ENCODE measurements around the gene GPC5.
"Not testable (repeated sequence)": the region's sequence is repeated elsewhere in the genome, so short reads cannot be mapped to it uniquely, and the experiment has no call there.

Gene GPC5

DNA sequence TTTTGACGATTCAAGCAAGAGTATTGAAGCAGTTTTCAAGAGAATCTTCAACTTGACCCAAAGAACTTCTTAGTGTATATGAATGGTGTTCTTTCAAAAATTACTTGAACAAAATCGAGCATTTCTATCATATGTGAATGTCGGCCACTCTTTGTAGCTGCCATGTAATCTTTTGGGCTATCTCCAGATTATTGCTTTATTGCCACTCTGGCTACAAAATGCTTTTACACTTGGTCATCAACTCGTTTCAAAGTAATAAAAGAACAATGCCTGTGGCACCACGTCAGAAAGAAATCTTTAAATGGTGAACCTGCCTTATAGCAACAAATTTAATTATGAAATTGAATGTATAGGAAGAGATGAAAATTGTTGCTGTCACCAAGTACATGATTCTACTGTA is 834.5 kb downstream of the GPC5 start:
- Histone ChIP-seq H3K4me1 (no peaks in the 10 kb centered on the region), H3K9ac (no peak overlapping the region), H3K27me3 (no peaks in the 10 kb centered on the region), H3K27ac (no peak overlapping the region), H3K4me2 (no peak overlapping the region), H3K4me3 (no peak overlapping the region), H4K20me1 (no peaks in the 10 kb centered on the region), H3K9me3 (no peaks in the 10 kb centered on the region), H3K36me3 (no peaks in the 10 kb centered on the region)
- no peak for TF ChIP-seq Cebpa-rat (IDR thresholded peaks at IDR 0.05)

DNA sequence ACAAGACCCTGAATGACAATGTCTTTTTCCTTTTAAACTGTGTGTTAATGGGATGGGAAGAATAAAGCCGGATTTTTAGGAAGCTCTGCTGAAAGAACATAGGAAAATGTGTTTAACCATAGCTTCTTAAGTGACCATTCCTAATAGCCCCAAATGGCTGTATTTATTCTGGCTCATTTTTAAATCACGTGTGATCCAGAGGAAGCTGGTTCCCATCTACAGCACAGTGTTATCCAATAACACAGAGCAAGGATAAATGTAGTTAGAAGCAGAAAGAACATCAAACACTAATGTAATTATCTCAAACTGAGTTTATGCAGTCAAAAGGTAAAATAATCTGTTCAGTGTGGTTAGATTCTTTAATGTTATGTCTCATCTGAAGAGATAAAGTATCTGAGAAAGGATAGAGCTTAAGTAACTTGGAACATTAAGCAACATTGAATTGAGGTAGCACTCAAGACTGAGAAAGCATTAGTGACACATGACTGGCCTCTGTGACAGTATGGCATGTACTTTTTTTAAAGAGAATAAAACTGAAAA is 853.3 kb downstream of the GPC5 start:
- TF ChIP-seq Cebpa-rat (IDR thresholded peaks at IDR 0.05): no peak
- no peak overlapping the region for H3K27ac ChIP-seq
- no peaks in the 10 kb centered on the region for H3K27me3 ChIP-seq
- no peaks in the 10 kb centered on the region for H3K9me3 ChIP-seq
- H3K4me2 ChIP-seq: no peak overlapping the region
- H3K4me3 ChIP-seq: no peak overlapping the region
- no peak overlapping the region for H3K9ac ChIP-seq
- H3K36me3 ChIP-seq: no peaks in the 10 kb centered on the region
- no peaks in the 10 kb centered on the region for H3K4me1 ChIP-seq
- H4K20me1 ChIP-seq: no peaks in the 10 kb centered on the region

DNA sequence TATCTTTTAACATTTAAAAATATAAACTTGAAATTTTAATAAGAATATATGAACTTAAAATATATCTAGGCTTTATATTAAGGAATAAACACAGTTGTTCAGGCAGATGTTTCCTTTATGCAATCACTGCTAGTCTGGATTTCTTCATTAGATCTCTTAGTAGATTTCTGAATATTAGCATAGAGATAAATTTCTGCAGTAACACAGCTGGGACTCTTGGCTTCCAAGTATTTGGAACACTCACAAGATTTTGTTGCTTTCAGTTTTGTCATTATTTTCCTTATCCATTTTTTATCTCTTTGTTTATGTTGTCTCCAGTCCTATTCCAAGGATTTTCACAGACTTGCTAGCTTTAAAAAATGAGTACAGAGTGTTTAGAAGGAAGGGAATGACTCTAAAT is 857.1 kb downstream of the GPC5 start:
- Histone ChIP-seq H3K36me3 (no peaks in the 10 kb centered on the region), H3K9me3 (no peaks in the 10 kb centered on the region), H3K4me2 (no peak overlapping the region), H3K4me3 (no peak overlapping the region), H3K27ac (no peak overlapping the region), H4K20me1 (no peaks in the 10 kb centered on the region), H3K4me1 (peaks cover 16% of the 10 kb centered on the region), H3K27me3 (no peaks in the 10 kb centered on the region), H3K9ac (no peak overlapping the region)
- TF ChIP-seq Cebpa-rat (IDR thresholded peaks at IDR 0.05): no peak

DNA sequence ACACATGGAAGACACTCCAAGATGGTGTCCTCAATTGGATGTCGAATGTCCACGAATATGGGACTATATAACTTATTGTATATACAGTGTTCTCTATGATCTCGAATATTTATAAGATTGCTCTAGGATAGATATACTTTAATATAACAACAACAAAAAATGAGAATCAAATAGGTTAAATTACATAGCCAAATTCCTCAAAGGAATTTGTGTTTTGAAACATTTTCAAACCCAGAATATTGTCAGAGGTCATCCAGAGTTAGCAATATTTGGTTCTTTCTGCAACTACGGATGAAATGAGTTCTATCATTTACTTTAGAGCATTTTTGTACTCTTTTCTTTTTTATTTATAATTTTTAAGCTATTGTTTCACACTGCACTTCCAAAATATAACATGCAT is 857.8 kb downstream of the GPC5 start:
- Histone ChIP-seq H3K9me3 (no peaks in the 10 kb centered on the region), H3K4me2 (no peak overlapping the region), H3K4me3 (no peak overlapping the region), H3K36me3 (no peaks in the 10 kb centered on the region), H3K27ac (no peak overlapping the region), H4K20me1 (no peaks in the 10 kb centered on the region), H3K9ac (no peak overlapping the region), H3K4me1 (peaks cover 20% of the 10 kb centered on the region), H3K27me3 (no peaks in the 10 kb centered on the region)
- no peak for TF ChIP-seq Cebpa-rat (IDR thresholded peaks at IDR 0.05)

DNA sequence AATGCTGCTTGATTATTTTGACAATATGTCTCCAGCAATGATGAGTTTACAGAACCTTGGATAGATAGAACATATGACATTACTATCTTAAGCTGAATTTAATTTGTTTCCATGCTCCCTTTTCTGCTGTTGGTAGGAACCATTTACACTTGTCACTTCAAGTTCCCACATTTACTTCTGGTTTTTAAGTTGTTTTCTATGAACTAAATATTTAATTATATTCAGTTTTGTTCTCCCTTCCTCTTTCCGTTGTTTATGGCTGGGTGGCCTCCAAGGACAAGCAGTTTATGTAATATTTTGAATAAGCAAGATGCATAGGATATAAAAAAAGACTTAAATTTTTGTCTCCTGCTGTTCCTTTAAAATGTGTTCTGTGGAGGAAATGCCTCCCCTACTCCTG is 860.6 kb downstream of the GPC5 start:
- no peaks in the 10 kb centered on the region for H3K27me3 ChIP-seq
- no peak overlapping the region for H3K27ac ChIP-seq
- no peak overlapping the region for H3K4me3 ChIP-seq
- no peaks in the 10 kb centered on the region for H4K20me1 ChIP-seq
- no peak overlapping the region for H3K4me2 ChIP-seq
- H3K9ac ChIP-seq: no peak overlapping the region
- H3K9me3 ChIP-seq: no peaks in the 10 kb centered on the region
- no peak for TF ChIP-seq Cebpa-rat (IDR thresholded peaks at IDR 0.05)
- H3K36me3 ChIP-seq: no peaks in the 10 kb centered on the region
- peaks cover 20% of the 10 kb centered on the region for H3K4me1 ChIP-seq

DNA sequence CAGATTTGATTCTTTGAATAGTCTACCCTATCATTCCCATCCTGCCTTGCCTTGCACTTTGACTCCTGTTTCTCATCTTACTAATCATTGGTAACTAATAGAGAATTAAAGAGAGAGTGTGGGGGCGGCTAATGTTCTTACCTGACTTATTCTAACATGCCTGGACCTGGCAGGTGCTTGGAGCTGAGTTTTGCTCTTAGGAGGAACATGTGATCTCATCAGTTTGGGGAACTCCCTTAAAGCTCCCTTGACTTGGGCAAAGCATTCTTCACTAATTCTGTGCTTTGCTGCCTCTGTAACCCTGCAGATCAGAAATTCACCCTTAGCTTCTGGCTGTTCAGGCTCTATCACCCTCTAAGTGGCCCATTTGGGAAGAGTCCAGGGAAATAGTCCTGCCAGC is 861.1 kb downstream of the GPC5 start:
- H3K36me3 ChIP-seq: no peaks in the 10 kb centered on the region
- H3K4me2 ChIP-seq: peak overlapping the region; percentile 65
- H3K9ac ChIP-seq: no peak overlapping the region
- no peaks in the 10 kb centered on the region for H3K27me3 ChIP-seq
- H3K9me3 ChIP-seq: no peaks in the 10 kb centered on the region
- H3K4me3 ChIP-seq: no peak overlapping the region
- no peak for TF ChIP-seq Cebpa-rat (IDR thresholded peaks at IDR 0.05)
- H4K20me1 ChIP-seq: no peaks in the 10 kb centered on the region
- H3K4me1 ChIP-seq: peaks cover 20% of the 10 kb centered on the region
- H3K27ac ChIP-seq: no peak overlapping the region

DNA sequence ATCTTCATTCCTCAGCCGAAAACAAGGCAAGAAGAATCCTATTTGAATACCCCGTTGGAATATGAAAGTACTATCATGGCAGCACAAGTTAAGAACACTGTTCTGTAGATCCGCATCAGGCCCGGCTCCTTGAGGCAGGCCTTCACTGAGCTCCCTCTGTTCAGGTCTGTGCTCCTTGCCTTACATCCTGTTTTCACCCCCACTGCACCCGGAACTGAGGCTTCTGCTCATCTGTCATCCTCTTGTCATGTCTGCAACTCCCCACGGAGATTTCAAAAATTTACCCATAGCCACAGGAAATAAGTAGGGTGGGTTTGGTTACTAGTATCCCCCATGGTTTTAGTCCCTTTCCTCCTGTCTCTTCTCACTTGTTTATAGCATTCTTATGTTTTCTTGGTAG is 861.9 kb downstream of the GPC5 start:
- H3K27ac ChIP-seq: no peak overlapping the region

DNA sequence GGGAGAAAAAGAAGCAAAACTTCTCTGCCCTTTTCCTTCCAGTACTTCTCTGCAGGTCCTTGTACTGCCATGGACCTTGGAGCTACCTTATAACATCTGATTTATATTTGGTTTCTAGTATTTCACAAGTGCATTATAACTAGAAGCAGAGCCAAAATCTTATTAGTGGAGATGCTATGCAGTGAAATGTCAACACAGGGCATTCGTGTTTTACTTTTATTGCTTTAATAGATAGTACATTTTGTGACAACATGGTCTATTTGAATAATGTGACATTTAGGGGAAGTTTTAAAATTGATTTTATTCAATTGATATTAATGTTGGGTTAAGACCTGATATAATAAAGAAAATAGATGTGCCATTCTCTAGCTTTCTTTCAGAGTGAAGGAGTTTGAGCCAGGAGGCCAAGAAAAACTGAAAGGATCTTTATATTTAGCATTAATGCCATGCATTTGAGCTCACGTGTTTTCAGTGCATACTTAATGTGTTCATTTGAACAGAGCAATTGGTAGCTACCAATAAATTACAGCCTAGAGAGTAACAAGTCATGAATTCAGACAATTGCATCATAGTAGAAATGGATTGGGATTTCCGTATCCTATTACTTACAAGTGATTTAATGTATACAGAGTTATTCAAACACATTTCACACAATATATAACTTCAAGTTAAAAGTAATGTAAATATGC is 863.8 kb downstream of the GPC5 start:
- Histone ChIP-seq H3K4me2 (no peak overlapping the region), H3K27me3 (no peaks in the 10 kb centered on the region), H3K9me3 (no peaks in the 10 kb centered on the region), H3K4me1 (peaks cover 20% of the 10 kb centered on the region), H4K20me1 (no peaks in the 10 kb centered on the region), H3K27ac (no peak overlapping the region), H3K36me3 (no peaks in the 10 kb centered on the region), H3K4me3 (no peak overlapping the region), H3K9ac (no peak overlapping the region)
- TF ChIP-seq Cebpa-rat (IDR thresholded peaks at IDR 0.05): no peak

More for the DNA sequence above, 861.9 kb downstream of the GPC5 start:
- H3K4me3 ChIP-seq: no peak overlapping the region; the same call in 1 of the 2 replicates
- peaks cover 20% of the 10 kb centered on the region for H3K4me1 ChIP-seq
- H3K9me3 ChIP-seq: no peaks in the 10 kb centered on the region
- TF ChIP-seq Cebpa-rat (IDR thresholded peaks at IDR 0.05): no peak
- H4K20me1 ChIP-seq: no peaks in the 10 kb centered on the region
- H3K9ac ChIP-seq: no peak overlapping the region
- peak overlapping the region; percentile 65 for H3K4me2 ChIP-seq
- H3K36me3 ChIP-seq: no peaks in the 10 kb centered on the region
- no peaks in the 10 kb centered on the region for H3K27me3 ChIP-seq

DNA sequence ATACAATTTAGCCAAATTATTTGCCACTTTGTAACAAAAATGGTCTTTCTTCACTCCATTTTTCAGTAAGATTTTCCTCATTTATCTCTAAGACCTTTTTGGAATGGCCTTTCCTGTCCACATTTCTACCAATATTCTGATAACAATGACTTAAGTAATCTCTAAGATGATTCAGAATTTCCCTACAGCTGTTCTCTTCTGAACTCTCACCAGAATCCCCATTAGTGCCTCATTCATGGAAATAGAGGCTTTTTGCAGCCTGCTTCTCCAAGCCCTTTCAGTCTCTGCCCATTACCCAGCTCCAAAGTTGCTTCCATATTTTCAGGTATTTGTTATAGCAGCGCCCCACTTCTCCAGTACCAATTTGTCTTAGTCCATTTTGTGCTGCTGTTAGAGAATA is 867.0 kb downstream of the GPC5 start:
- H3K4me1 ChIP-seq: peaks cover 5% of the 10 kb centered on the region
- no peak for TF ChIP-seq Cebpa-rat (IDR thresholded peaks at IDR 0.05)
- H3K36me3 ChIP-seq: no peaks in the 10 kb centered on the region
- no peaks in the 10 kb centered on the region for H4K20me1 ChIP-seq
- H3K27ac ChIP-seq: no peak overlapping the region
- no peaks in the 10 kb centered on the region for H3K9me3 ChIP-seq
- no peak overlapping the region for H3K4me3 ChIP-seq
- H3K9ac ChIP-seq: no peak overlapping the region
- H3K27me3 ChIP-seq: no peaks in the 10 kb centered on the region
- no peak overlapping the region for H3K4me2 ChIP-seq

DNA sequence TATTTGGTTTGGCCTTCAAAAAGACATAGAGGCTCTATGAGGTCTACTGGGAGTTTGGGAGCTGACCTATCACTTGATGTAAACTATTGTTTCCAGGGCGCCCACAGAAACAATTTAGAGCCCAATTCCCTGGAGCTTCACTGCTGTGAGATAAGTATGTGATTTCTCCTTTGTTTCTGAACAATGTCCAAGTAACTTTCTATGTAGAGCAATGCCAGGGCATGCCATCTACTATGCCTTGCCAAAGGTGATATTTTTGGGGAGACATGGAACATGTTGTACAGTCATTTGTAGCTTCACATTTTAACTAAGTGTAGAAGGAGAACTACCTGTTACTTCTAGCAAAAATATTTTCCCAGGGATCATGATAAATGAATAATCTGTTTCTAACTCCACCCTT is 872.6 kb downstream of the GPC5 start:
- no peaks in the 10 kb centered on the region for H4K20me1 ChIP-seq
- H3K27ac ChIP-seq: no peak overlapping the region
- no peaks in the 10 kb centered on the region for H3K36me3 ChIP-seq
- no peak for TF ChIP-seq Cebpa-rat (IDR thresholded peaks at IDR 0.05)
- H3K9me3 ChIP-seq: no peaks in the 10 kb centered on the region
- H3K4me2 ChIP-seq: no peak overlapping the region
- H3K4me1 ChIP-seq: no peaks in the 10 kb centered on the region
- H3K9ac ChIP-seq: no peak overlapping the region
- H3K4me3 ChIP-seq: no peak overlapping the region
- no peaks in the 10 kb centered on the region for H3K27me3 ChIP-seq

DNA sequence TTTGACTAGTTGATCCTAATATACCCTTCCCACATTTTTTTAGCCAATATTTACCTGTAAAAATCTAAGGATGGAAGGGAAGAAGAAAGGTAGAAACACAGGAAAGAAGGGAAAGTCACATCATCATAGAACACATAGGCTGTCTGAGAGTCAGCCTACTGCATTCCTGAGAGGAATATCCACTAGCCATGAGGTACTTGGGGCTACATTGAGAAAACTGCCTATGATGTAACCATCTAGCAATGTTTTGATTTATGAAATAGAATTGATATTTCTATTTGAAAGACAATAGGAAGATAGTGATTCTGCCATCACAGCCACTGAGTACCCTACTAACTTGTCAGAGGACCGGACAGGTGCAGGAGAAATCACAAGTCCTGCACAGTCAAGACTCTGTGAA is 873.8 kb downstream of the GPC5 start:
- Histone ChIP-seq H3K27me3 (no peaks in the 10 kb centered on the region), H3K9ac (no peak overlapping the region), H3K4me2 (no peak overlapping the region), H3K9me3 (no peaks in the 10 kb centered on the region), H3K4me1 (no peaks in the 10 kb centered on the region), H3K27ac (no peak overlapping the region), H3K4me3 (no peak overlapping the region), H3K36me3 (no peaks in the 10 kb centered on the region), H4K20me1 (no peaks in the 10 kb centered on the region)
- no peak for TF ChIP-seq Cebpa-rat (IDR thresholded peaks at IDR 0.05)

DNA sequence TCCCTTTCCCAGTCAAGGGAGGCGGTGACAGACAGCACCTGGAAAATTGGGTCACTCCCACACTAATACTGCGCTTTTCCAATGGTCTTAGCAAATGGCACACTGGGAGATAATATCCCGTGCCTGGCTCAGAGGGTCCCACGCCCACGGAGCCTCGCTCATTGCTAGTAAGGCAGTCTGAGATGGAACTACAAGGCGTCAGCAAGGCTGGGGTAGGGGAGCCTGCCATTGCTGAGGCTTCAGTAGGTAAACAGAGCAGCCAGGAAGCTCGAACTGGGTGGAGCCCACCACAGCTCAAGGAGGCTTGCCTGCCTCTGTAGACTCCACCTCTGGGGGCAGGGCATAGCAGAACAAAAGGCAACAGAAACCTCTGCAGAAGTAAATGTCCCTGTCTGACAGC is 882.6 kb downstream of the GPC5 start:
- H3K4me3 ChIP-seq, H3K4me2 ChIP-seq, H3K9me3 ChIP-seq, H3K27me3 ChIP-seq, H3K4me1 ChIP-seq, H3K27ac ChIP-seq, H3K9ac ChIP-seq, H3K36me3 ChIP-seq, H4K20me1 ChIP-seq: not testable (repeated sequence)

DNA sequence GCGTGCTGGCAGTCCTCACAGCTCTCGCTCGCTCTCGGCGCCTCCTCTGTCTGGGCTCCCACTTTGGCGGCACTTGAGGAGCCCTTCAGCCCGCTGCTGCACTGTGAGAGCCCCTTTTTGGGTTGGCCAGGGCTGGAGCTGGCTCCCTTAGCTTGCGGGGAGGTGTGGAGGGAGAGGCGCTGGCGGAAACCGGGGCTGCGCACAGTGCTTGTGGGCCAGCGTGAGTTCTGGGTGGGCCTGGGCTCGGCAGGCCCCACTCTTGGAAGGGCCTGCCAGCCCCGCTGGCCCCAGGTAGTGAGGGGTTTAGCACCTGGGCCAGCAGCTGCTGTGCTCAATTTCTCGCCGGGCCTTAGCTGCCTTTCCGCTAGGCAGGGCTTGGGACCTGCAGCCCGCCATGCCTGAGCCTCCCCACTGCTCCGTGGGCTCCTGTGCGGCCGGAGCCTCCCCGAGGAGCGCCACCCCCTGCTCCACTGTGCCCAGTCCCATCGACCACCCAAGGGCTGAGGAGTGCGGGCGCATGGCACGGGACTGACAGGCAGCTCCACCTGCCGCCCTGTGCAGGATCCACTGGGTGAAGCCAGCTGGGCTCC is 892.4 kb downstream of the GPC5 start:
- not testable (repeated sequence) for H3K4me2 ChIP-seq, H4K20me1 ChIP-seq, H3K36me3 ChIP-seq, H3K27me3 ChIP-seq, H3K9ac ChIP-seq, H3K4me1 ChIP-seq, H3K4me3 ChIP-seq, H3K27ac ChIP-seq
- H3K9me3 ChIP-seq: peaks cover 13% of the 10 kb centered on the region

DNA sequence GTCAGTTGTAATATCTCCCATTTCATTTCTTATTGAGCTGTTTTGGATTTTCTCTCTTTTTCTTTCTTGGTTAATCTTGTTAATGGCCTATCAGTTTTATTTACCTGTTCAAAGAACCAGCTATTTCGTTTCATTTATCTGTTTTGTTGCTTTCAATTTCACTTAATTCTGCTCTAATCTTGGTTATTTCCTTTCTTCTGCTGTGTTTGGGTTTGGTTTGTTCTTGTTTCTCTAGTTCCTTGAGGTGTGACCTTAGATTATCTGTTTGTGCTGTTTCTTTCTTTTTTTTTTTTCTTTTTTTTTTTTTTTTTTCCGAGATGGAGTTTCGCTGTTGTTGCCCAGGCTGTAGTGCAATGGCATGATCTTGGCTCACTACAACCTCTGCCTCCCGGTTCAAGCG is 896.1 kb downstream of the GPC5 start:
- H3K4me3 ChIP-seq, H3K4me2 ChIP-seq, H4K20me1 ChIP-seq, H3K27ac ChIP-seq, H3K36me3 ChIP-seq, H3K4me1 ChIP-seq, H3K9ac ChIP-seq, H3K27me3 ChIP-seq: not testable (repeated sequence)
- peaks cover 18% of the 10 kb centered on the region for H3K9me3 ChIP-seq
